Putamen (tissue), 1 donor: ENCODE data around the gene SYTL2.
"Not testable (repeated sequence)": the region's sequence is repeated elsewhere in the genome, so short reads cannot be mapped to it uniquely, and the experiment has no call there.

Source experiments
- DNase-seq: peaks from one replicate; pipeline ENCODE4 v3.0.0-alpha.2; 2016; ENCODE audit warnings: low spot score

SYTL2 gene

GRCh38 chr11:85795712-85796487 lies 15.0 kb downstream of the SYTL2 start:
- no peak for DNase-seq

GRCh38 chr11:85791409-85791990 lies 19.4 kb downstream of the SYTL2 start:
- no peak for DNase-seq

- no peak for DNase-seq
Measured at GRCh38 chr11:85787809-85788760, 22.9 kb downstream of the SYTL2 start.

GRCh38 chr11:85787168-85787567 lies 23.8 kb downstream of the SYTL2 start:
- no peak for DNase-seq

GRCh38 chr11:85784480-85785265 lies 26.3 kb downstream of the SYTL2 start:
- no peak for DNase-seq

GRCh38 chr11:85783758-85784157 lies 27.2 kb downstream of the SYTL2 start:
- DNase-seq: no peak

GRCh38 chr11:85780780-85781517 lies 30.0 kb downstream of the SYTL2 start:
- DNase-seq: not testable (repeated sequence)

GRCh38 chr11:85779956-85780640 lies 30.8 kb downstream of the SYTL2 start:
- DNase-seq: no peak

GRCh38 chr11:85777603-85777972 lies 33.4 kb downstream of the SYTL2 start:
- not testable (repeated sequence) for DNase-seq

GRCh38 chr11:85776951-85777602 lies 33.9 kb downstream of the SYTL2 start:
- DNase-seq: peak; percentile 54

GRCh38 chr11:85774256-85775101 lies 36.5 kb downstream of the SYTL2 start:
- no peak for DNase-seq

- no peak for DNase-seq
Measured at GRCh38 chr11:85772695-85773094, 38.2 kb downstream of the SYTL2 start.

- DNase-seq: no peak
Measured at GRCh38 chr11:85771568-85771967, 39.4 kb downstream of the SYTL2 start.

GRCh38 chr11:85769771-85770170 lies 41.2 kb downstream of the SYTL2 start:
- no peak for DNase-seq

- DNase-seq: no peak
Measured at GRCh38 chr11:85768473-85769146, 42.3 kb downstream of the SYTL2 start.

- DNase-seq: no peak
Measured at GRCh38 chr11:85767246-85767945, 43.5 kb downstream of the SYTL2 start.

GRCh38 chr11:85766721-85767161 lies 44.2 kb downstream of the SYTL2 start:
- DNase-seq: no peak

- DNase-seq: no peak
Measured at GRCh38 chr11:85764796-85765195, 46.1 kb downstream of the SYTL2 start.
